H1 (cell line): ENCODE measurements around the gene CORO7. TPM values are rescaled to one million over a fixed set of nuclear protein-coding genes. Genes with fewer than 3 reads are reported as not detected.

Source experiments
- HDAC6 ChIP-seq: IDR thresholded peaks from one replicate; pipeline ENCODE4 v1.7.1; 2012; ENCODE audit warnings: low read depth, mild to moderate bottlenecking, inconsistent platforms, low read length, moderate library complexity
- RBBP5 ChIP-seq: IDR thresholded peaks from 2 replicates; pipeline ENCODE4 v1.7.1; 2012; ENCODE audit warnings: low read depth, mild to moderate bottlenecking, inconsistent platforms, low read length, moderate library complexity, borderline replicate concordance
- RNF2 ChIP-seq: fragments of 200-900, 300-1000 bp; sonication (generic); IDR thresholded peaks from 2 replicates; pipeline ENCODE4 v1.7.1; 2016; ENCODE audit warnings: borderline replicate concordance, low read depth, mild to moderate bottlenecking, antibody characterized with exemption, low read length; ENCODE audit not compliant: poor library complexity, severe bottlenecking; ENCODE audit errors: missing control alignments
- SUZ12 ChIP-seq: fragments of 200-600 bp; sonication (generic); IDR thresholded peaks from 2 replicates; pipeline ENCODE4 v1.6.1; 2012; ENCODE audit warnings: mild to moderate bottlenecking, inconsistent platforms, low read length, moderate library complexity, mixed read lengths
- polyA plus RNA-seq, 7 experiments: library from polyadenylated mRNA; depleted of rRNA in 3 of 7; stranded (reverse) in 5 of 7; unstranded in 2 of 7; fragments of >200 nt in 5 of 7; fragments of 200-250 nt in 2 of 7; gene quantifications; 1 replicate in 5 of 7; 2 replicates in 1 of 7; 4 replicates in 1 of 7; pipeline versions ENCODE4 v1.2.1 to v1.2.3, GENCODE V29; 2011 to 2013; ENCODE audit warnings: missing spikeins in 2 of 7, mixed read lengths in 2 of 7
- total RNA-seq: library from RNA; stranded (reverse); fragmentation: NEBNext Ultra II Directional; extraction: Animal tissue kit (Norgen Biotek cat#: 25700); gene quantifications from 2 replicates; pipeline ENCODE4 v1.2.1, GENCODE V29; 2021

CORO7 gene
- total and polyA plus RNA-seq, 2 of the 8 experiments (the other 6 are each of a cell fraction or from before 2014, with no cell fraction given): 25.2 to 29.8 TPM

GRCh38 chr16:4323071-4323844, 93.1 kb downstream of the CORO7 start (continued):
- no peak for TF ChIP-seq HDAC6
- no peak for TF ChIP-seq RNF2
- TF ChIP-seq RBBP5: no peak
- TF ChIP-seq SUZ12: no peak
- TF ChIP-seq, all 59 proteins: peak for 0
